ENCODE results near the gene ARL13B. TPM values are rescaled to one million over a fixed set of nuclear protein-coding genes. Genes with fewer than 3 reads are reported as not detected.

Gene ARL13B
- total RNA-seq, 1 donor from 2014 or later, result 14.6 TPM

DNA sequence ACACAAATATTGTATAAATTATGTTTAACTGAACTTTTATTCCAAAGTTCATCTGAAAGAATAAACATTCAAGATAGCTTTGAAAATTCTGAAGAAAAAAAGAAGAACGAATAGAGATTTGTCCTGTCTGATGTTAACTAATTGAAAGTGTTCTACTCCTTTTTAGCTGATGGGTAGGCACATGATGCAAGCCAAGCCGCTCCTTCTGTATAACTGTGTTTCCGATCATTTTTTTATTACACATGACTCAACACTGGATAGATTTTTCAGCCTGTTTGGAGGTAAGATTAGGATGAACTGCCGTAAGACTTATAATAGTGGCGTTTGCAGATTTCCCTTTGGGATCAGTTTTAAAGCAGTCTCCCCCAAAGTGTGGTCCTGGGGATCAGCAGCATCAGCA lies 101.9 kb downstream of the ARL13B start:
- Mint-ChIP-seq H3K4me3 (ENCODE audit: unreplicated experiment) (no peak overlapping the region), H3K4me1 (ENCODE audit: unreplicated experiment) (no peaks in the 10 kb centered on the region), H3K9me3 (ENCODE audit: unreplicated experiment) (no peaks in the 10 kb centered on the region), H3K36me3 (ENCODE audit: unreplicated experiment) (peaks cover 21% of the 10 kb centered on the region), H3K27ac (ENCODE audit: unreplicated experiment) (no peak overlapping the region), H3K27me3 (ENCODE audit: unreplicated experiment) (no peaks in the 10 kb centered on the region)
- DNase-seq (ENCODE audit: extremely low spot score, unreplicated experiment), result no peak
- TF ChIP-seq CTCF (IDR thresholded peaks at IDR 0.05), result no peak

DNA sequence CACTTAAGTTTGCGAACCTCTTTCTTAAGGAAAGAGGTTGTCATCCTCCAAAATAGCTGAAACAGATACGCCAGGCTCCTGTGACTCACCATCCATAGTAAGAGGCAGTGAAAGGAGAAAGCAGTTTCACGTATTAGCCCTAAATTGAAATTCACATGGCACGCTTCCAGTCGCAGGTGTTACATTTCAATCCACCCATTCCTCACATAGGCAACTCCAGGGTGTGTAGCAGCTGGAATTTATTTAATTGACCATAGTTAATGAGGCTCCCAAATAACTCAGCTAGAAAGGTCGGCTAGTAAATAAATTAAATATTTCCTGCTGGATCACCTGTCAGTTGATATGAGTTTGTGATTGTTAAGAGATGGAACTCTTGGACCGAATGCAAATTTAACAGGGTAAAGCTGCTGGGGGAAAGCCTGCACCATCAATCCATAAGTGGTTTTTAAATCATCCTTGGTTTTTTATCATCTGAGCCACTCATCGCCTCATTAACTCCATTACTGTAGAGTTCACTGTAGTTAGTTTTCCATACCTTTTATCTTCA lies 102.5 kb downstream of the ARL13B start:
- Mint-ChIP-seq H3K4me3 (ENCODE audit: unreplicated experiment) (no peak overlapping the region), H3K9me3 (ENCODE audit: unreplicated experiment) (no peaks in the 10 kb centered on the region), H3K27me3 (ENCODE audit: unreplicated experiment) (no peaks in the 10 kb centered on the region), H3K36me3 (ENCODE audit: unreplicated experiment) (peaks cover 21% of the 10 kb centered on the region), H3K4me1 (ENCODE audit: unreplicated experiment) (no peaks in the 10 kb centered on the region), H3K27ac (ENCODE audit: unreplicated experiment) (no peak overlapping the region)
- no peak for TF ChIP-seq CTCF (IDR thresholded peaks at IDR 0.05)
- DNase-seq (ENCODE audit: extremely low spot score, unreplicated experiment), result no peak

DNA sequence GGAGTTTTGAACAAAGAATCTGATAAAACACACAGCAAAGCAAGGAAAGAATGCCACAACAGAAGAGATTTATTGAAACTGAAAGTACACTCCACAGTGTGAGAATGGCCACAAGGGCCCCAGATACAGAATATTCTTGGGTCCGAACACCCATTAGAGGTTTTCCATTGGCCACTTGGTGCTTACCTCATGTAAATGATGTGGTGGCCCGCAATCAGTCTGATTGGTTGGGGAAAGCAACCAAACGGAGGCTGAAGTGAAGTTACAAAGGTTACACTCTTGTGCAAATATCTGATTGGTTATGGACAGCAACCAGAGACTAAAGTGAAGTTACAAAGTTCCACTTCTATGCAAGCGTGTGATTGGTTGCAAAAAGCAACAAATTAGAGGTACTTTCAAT lies 103.3 kb downstream of the ARL13B start:
- no peaks in the 10 kb centered on the region for H3K4me1 Mint-ChIP-seq (ENCODE audit: unreplicated experiment)
- no peak for DNase-seq (ENCODE audit: extremely low spot score, unreplicated experiment)
- H3K4me3 Mint-ChIP-seq (ENCODE audit: unreplicated experiment), result no peak overlapping the region
- no peaks in the 10 kb centered on the region for H3K9me3 Mint-ChIP-seq (ENCODE audit: unreplicated experiment)
- H3K27ac Mint-ChIP-seq (ENCODE audit: unreplicated experiment), result no peak overlapping the region
- H3K36me3 Mint-ChIP-seq (ENCODE audit: unreplicated experiment), result peaks cover 18% of the 10 kb centered on the region
- no peak for TF ChIP-seq CTCF (IDR thresholded peaks at IDR 0.05)
- no peaks in the 10 kb centered on the region for H3K27me3 Mint-ChIP-seq (ENCODE audit: unreplicated experiment)

DNA sequence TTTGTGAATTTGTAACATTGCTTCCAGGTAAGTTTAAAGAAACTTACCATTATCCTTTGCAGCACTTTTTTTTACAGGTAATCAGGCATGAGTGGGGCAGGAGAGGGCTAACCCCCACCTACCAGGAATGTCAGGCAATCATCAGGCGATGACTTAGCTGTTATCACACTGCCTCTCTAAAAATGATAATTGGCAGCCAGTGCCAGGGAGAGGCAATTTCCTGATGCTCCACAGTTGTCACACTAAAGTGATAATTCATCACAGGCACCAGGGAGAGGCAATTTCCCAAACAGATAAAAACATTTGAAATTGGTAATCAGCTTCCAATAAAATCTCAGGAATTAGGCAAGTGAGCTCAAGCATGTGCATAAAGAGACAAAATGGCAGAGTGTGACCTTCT lies 109.2 kb downstream of the ARL13B start:
- no peak for DNase-seq (ENCODE audit: extremely low spot score, unreplicated experiment)
- Mint-ChIP-seq H3K27me3 (ENCODE audit: unreplicated experiment) (no peaks in the 10 kb centered on the region), H3K36me3 (ENCODE audit: unreplicated experiment) (peaks cover 32% of the 10 kb centered on the region), H3K9me3 (ENCODE audit: unreplicated experiment) (no peaks in the 10 kb centered on the region), H3K4me3 (ENCODE audit: unreplicated experiment) (no peak overlapping the region), H3K4me1 (ENCODE audit: unreplicated experiment) (no peaks in the 10 kb centered on the region), H3K27ac (ENCODE audit: unreplicated experiment) (no peak overlapping the region)
- no peak for TF ChIP-seq CTCF (IDR thresholded peaks at IDR 0.05)

GRCh38 chr3:94092086-94092485 lies 112.1 kb downstream of the ARL13B start:
- Mint-ChIP-seq H3K9me3 (ENCODE audit: unreplicated experiment) (no peaks in the 10 kb centered on the region), H3K27ac (ENCODE audit: unreplicated experiment) (no peak overlapping the region), H3K4me3 (ENCODE audit: unreplicated experiment) (no peak overlapping the region), H3K27me3 (ENCODE audit: unreplicated experiment) (no peaks in the 10 kb centered on the region), H3K36me3 (ENCODE audit: unreplicated experiment) (peaks cover 23% of the 10 kb centered on the region), H3K4me1 (ENCODE audit: unreplicated experiment) (no peaks in the 10 kb centered on the region)
- TF ChIP-seq CTCF (IDR thresholded peaks at IDR 0.05), result no peak
- DNase-seq (ENCODE audit: extremely low spot score, unreplicated experiment), result no peak
